ENCODE data around the gene USP43. TPM values are rescaled to one million over a fixed set of nuclear protein-coding genes. Genes with fewer than 3 reads are reported as not detected.
"Not testable (repeated sequence)": the region's sequence is repeated elsewhere in the genome, so short reads cannot be mapped to it uniquely, and the experiment has no call there.

USP43 gene
- total RNA-seq, 1 experiment from 2014 or later = 1.7 TPM

GRCh38 chr17:9658593-9659211, 13.4 kb downstream of the USP43 start:
- DNase-seq (ENCODE audit: low read depth) = peak; percentile 49

- DNase-seq (ENCODE audit: low read depth) = no peak
These were observed 15.7 kb downstream of the USP43 start for GRCh38 chr17:9661027-9661426.

- DNase-seq (ENCODE audit: low read depth) = not testable (repeated sequence)
These were observed 18.2 kb downstream of the USP43 start for GRCh38 chr17:9663511-9663910.

- DNase-seq (ENCODE audit: low read depth) = peak; percentile 55
These were observed 21.2 kb downstream of the USP43 start for GRCh38 chr17:9666461-9667050.

GRCh38 chr17:9668517-9668916, 23.2 kb downstream of the USP43 start:
- DNase-seq (ENCODE audit: low read depth) = peak; percentile 95

GRCh38 chr17:9669551-9670008, 24.3 kb downstream of the USP43 start:
- DNase-seq (ENCODE audit: low read depth) = no peak

- peak; percentile 40 for DNase-seq (ENCODE audit: low read depth)
These were observed 25.3 kb downstream of the USP43 start for GRCh38 chr17:9670596-9670995.

- no peak for DNase-seq (ENCODE audit: low read depth)
These were observed 26.2 kb downstream of the USP43 start for GRCh38 chr17:9671559-9671958.

- DNase-seq (ENCODE audit: low read depth) = no peak
These were observed 26.9 kb downstream of the USP43 start for GRCh38 chr17:9672266-9672665.

GRCh38 chr17:9672691-9673090, 27.4 kb downstream of the USP43 start:
- no peak for DNase-seq (ENCODE audit: low read depth)

GRCh38 chr17:9676084-9676483, 30.8 kb downstream of the USP43 start:
- DNase-seq (ENCODE audit: low read depth) = no peak

GRCh38 chr17:9676820-9677310, 31.5 kb downstream of the USP43 start:
- DNase-seq (ENCODE audit: low read depth) = peak; percentile 96

- peak; percentile 32 for DNase-seq (ENCODE audit: low read depth)
These were observed 32.1 kb downstream of the USP43 start for GRCh38 chr17:9677411-9677810.

GRCh38 chr17:9677896-9678295, 32.6 kb downstream of the USP43 start:
- no peak for DNase-seq (ENCODE audit: low read depth)

- DNase-seq (ENCODE audit: low read depth) = peak; percentile 59
These were observed 39.8 kb downstream of the USP43 start for GRCh38 chr17:9684955-9685621.

- no peak for DNase-seq (ENCODE audit: low read depth)
These were observed 48.4 kb downstream of the USP43 start for GRCh38 chr17:9693755-9694154.

GRCh38 chr17:9696279-9697044, 51.1 kb downstream of the USP43 start:
- no peak for DNase-seq (ENCODE audit: low read depth)

GRCh38 chr17:9700136-9700535, 54.8 kb downstream of the USP43 start:
- no peak for DNase-seq (ENCODE audit: low read depth)

- DNase-seq (ENCODE audit: low read depth) = peak; percentile 15
These were observed 55.6 kb downstream of the USP43 start for GRCh38 chr17:9700754-9701476.

- DNase-seq (ENCODE audit: low read depth) = no peak
These were observed 57.2 kb downstream of the USP43 start for GRCh38 chr17:9702482-9702881.

All from M059J (cell line).